ENCODE results near the gene KCNK3.

GRCh38 chr2:26694001-26694400, 1.5 kb downstream of the KCNK3 start:
- TF ChIP-seq, protein P1, sequence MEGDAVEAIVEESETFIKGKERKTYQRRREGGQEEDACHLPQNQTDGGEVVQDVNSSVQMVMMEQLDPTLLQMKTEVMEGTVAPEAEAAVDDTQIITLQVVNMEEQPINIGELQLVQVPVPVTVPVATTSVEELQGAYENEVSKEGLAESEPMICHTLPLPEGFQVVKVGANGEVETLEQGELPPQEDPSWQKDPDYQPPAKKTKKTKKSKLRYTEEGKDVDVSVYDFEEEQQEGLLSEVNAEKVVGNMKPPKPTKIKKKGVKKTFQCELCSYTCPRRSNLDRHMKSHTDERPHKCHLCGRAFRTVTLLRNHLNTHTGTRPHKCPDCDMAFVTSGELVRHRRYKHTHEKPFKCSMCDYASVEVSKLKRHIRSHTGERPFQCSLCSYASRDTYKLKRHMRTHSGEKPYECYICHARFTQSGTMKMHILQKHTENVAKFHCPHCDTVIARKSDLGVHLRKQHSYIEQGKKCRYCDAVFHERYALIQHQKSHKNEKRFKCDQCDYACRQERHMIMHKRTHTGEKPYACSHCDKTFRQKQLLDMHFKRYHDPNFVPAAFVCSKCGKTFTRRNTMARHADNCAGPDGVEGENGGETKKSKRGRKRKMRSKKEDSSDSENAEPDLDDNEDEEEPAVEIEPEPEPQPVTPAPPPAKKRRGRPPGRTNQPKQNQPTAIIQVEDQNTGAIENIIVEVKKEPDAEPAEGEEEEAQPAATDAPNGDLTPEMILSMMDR (IDR thresholded peaks at IDR 0.05) = no peak
- TF ChIP-seq EZH2 (IDR thresholded peaks at IDR 0.05; ENCODE audit: borderline replicate concordance, insufficient read depth, low read depth, low read length, poor library complexity, severe bottlenecking) = no peak

Data from B cell (primary cell).